ENCODE data around the gene NIPAL3.

The NIPAL3 gene

GRCh38 chr1:24390924-24391782 lies 24.4 kb upstream of the NIPAL3 start:
- DNase-seq (ENCODE audit: low read depth in 2 of 2, low spot score in 1 of 2), result peak in 1 of 2 donors; percentile 42

- no peak for DNase-seq (ENCODE audit: low read depth in 2 of 2, low spot score in 1 of 2)
Observed at GRCh38 chr1:24391882-24392603, 23.6 kb upstream of the NIPAL3 start.

DNA sequence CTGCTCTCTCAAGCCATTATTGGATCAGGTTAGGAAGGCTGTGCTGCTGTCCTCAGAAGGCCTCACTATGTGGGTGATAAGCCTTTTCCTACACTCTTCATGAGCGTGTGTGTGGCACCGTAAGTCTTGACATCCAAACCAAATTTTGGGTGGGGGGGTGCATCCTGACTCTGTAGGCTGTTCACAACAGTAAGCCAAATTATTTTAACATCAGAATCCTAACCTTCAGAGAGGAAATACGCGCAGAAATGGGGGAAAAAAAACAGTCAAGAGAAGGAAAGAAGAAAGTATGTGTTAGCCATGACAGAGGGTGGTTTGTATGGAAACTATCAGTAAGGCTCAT lies 23.0 kb upstream of the NIPAL3 start:
- DNase-seq (ENCODE audit: low read depth in 2 of 2, low spot score in 1 of 2), result no peak

GRCh38 chr1:24392982-24393650 lies 22.5 kb upstream of the NIPAL3 start:
- DNase-seq (ENCODE audit: low read depth in 2 of 2, low spot score in 1 of 2), result no peak

DNA sequence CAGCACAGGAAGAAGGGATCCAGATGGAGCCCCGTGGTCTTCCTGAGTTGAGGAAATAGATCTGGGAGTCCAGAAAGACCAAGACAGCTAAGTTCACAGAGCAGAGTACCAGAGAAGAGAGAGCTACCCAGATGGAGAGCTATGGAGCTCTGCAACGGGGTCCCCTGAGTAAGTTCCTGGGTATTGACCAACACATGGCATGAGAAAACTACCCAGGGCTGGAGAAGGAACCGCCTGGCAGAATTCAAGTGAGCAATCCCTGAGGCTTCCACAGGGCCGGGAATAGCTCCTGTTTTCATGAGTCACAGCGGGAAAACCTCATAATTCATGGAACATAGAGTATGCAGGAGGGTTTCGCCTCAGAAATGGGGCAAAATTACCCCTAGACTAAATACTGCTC lies 21.7 kb upstream of the NIPAL3 start:
- no peak for DNase-seq (ENCODE audit: low read depth in 2 of 2, low spot score in 1 of 2)

DNA sequence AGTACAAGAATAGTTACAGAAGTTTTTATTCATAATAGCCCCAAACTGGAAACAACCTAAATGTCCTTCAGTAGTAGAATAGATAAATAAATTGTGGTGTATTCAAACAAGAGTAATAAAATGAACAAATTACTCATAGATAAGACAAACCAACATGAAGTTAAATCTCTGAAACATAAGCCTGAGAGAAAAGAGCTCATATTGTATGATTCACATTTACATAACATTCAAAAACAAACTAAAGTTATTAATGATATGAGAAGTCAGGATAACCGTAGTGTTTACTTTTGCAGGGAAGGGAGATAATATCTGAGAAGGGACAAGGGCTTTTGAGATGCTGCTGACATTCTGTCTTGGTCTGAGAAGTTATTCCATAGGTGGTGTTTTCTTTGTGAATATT lies 15.5 kb upstream of the NIPAL3 start:
- DNase-seq (ENCODE audit: low read depth in 2 of 2, low spot score in 1 of 2), result no peak

DNA sequence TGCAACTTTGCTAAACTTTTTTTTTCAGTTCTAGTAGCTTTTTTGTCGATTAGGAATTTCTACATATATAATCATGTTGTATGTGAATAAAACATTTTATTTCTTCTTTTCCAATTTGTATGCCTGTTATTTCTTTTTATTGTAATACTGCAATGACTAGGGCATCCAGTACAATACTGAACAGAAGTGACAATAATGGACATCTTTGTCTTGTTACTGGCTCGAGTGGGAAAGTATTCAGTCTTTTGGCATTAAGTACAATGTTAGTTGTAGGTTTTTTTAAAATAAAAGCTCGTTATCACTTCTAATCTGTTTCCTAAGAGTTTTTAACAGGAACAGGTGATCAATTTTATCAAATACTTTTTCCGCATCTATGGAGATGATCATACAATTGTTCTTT lies 11.8 kb upstream of the NIPAL3 start:
- DNase-seq (ENCODE audit: low read depth in 2 of 2, low spot score in 1 of 2), result no peak

DNA sequence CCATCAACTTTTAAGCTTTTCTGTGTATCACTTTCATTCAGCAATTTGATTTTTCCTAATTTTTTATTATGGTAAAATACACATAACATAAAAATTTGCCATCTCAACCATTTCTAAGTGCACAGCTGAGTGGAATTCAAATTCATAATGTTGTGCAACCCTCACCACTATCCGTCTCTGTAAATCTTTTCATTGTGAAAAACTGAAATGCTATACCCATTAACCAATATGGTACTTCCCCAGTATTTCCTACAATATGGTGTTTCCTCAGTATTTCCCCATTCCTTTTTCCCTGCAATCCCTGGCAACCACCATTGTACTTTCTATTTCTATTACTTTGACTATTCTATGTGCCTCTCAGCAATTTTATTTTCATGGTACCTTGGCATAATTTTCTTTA lies 8.8 kb upstream of the NIPAL3 start:
- DNase-seq (ENCODE audit: low read depth in 2 of 2, low spot score in 1 of 2), result no peak

- DNase-seq (ENCODE audit: low read depth in 2 of 2, low spot score in 1 of 2), result no peak
Observed at GRCh38 chr1:24409535-24409934, 6.1 kb upstream of the NIPAL3 start.

- no peak for DNase-seq (ENCODE audit: low read depth in 2 of 2, low spot score in 1 of 2)
Observed at GRCh38 chr1:24410750-24411149, 4.9 kb upstream of the NIPAL3 start.

DNA sequence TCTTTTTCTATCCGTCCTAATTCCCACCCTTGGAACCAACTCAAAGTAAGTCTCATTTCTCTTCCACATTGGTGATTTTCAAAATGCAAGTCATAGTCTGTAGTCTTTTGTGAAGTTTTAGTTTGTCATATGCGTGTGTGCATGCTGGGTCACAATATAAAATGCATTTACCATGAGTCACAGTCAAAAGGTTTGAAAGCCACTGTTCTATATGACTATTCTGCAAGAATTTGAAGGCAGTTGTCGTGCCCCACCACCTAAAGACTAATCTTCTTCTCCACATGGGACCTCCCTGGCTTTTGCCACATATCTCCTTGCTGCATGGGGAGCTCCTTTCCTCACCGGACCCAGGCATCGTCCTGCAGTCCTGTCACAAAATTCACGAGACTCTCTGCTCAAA lies 3.6 kb upstream of the NIPAL3 start:
- no peak for DNase-seq (ENCODE audit: low read depth in 2 of 2, low spot score in 1 of 2)

DNA sequence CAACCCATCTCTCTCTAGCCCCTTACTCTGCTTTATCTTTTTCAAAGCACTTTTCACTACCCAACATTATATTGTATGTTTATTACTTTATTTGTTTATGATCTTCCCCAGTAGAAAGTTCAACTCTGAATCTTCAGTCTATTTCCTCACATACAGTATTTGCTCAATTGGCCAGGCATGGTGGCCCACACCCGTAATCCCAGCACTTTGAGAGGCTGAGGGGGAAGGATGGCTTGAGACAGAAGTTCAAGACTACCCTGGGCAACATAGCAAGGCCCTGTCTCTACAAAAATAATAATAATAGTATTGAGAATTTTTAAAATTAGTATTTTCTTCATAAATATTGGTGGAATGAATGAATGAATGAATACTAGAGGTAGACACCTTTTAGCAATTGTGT lies 3.2 kb upstream of the NIPAL3 start:
- no peak for DNase-seq (ENCODE audit: low read depth in 2 of 2, low spot score in 1 of 2)

- DNase-seq (ENCODE audit: low read depth in 2 of 2, low spot score in 1 of 2), result peak in 1 of 2 donors; percentile 50
Observed at GRCh38 chr1:24413350-24414163, 2.0 kb upstream of the NIPAL3 start, which contains the start of gene STPG1. TSS of gene STPG1 (minus strand) at chr1:24413782. CDS start at chr1:24401388, 12,394 bp downstream.

DNA sequence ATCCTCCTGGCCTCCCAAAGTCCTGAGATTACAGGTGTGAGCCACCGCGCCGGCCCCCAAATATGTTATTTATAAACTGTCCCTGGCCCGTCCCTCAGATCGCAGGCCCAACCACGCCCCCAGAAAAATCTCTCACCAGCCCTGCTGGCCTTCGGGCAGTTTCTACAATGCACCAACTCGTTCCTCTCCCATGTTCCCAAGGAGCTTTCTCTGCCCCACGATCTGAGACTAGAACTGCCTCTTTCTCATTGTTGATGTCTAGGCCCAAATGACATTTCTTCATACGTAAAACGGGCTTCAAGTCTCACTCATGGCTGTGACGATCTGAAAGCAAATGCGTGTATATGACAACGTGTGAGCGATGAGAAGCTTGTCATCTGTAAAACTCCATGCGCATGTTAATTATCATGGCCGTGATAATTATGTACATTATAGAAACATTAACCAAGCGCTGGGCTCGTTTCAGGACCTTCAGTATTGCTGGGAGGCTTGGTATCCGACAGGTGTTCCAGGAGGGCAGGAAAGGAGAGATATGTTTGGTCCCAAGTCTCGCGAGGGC lies 748 bp upstream of the NIPAL3 start:
- no peak for DNase-seq (ENCODE audit: low read depth in 2 of 2, low spot score in 1 of 2)

- no peak for DNase-seq (ENCODE audit: low read depth in 2 of 2, low spot score in 1 of 2)
Observed at GRCh38 chr1:24415910-24416665, 486 bp downstream of the NIPAL3 start.

DNA sequence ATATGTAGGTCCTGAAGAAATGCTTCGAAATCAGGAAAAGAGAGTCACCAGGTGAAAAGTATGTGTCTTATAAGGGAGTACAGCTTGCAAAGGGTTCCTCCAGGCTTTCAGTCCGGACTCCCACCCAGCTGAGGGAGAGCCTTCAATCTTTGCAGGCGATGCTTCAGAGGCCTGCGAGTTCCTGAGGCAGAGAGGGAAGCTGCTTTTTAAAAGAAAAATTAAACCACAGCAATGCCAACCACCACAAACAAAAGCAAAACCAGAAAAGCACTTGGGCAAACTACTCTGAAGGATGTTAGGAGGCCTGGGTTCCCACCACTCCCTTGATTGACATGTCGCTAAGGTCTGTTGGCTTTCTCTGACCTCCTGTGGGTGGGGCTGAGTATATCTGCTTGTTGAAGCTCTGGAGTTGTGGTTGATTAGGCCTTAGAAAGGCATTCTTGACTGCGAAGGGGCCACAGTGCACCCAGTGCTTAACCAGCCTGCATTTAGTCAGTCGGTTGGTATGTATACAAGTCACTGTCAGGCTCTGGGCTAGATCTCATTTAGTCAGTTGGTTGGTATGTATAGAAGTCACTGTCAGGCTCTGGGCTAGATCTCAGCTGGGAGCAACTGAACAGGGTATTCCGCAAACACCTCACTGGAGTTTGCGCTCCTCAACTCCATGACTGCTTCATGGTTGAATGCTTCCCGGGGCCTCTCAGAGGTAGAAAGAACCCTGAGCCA lies 1.2 kb downstream of the NIPAL3 start:
- no peak for DNase-seq (ENCODE audit: low read depth in 2 of 2, low spot score in 1 of 2)

- DNase-seq (ENCODE audit: low read depth in 2 of 2, low spot score in 1 of 2), result no peak
Observed at GRCh38 chr1:24417681-24418080, 2.1 kb downstream of the NIPAL3 start.

GRCh38 chr1:24418898-24419628 lies 3.5 kb downstream of the NIPAL3 start:
- DNase-seq (ENCODE audit: low read depth in 2 of 2, low spot score in 1 of 2), result no peak

DNA sequence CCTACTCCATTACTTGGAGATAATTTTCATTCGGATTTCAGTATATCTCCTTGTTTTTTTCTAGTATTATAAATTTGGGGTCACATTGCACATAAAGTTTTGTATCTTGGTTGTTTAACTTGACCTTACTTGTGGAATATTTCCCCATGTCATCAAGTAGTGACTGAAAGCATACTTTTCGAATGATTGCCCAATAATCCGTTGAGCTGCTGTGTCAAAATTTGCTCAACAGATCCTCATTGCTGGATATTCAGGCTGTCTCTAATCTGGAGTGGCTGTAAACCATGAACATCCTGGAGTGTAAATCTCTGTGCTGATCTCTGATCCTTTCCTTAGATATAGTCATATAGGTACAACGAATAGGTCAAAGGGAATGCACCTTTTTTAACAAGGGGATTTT lies 4.9 kb downstream of the NIPAL3 start:
- no peak for DNase-seq (ENCODE audit: low read depth in 2 of 2, low spot score in 1 of 2)

Measured in stimulated activated CD8-positive, alpha-beta memory T cell treated with anti-CD3 and anti-CD28 coated beads, Interleukin-4, amount 100 ng/mL, for 1 hour (primary cell).